Medulla oblongata (tissue), 1 donor: ENCODE results near the gene FARS2.

Experiments
- DNase-seq: peaks from one replicate; pipeline ENCODE4 v3.0.0-alpha.2; 2015; ENCODE audit errors: extremely low spot score

FARS2 gene

DNA sequence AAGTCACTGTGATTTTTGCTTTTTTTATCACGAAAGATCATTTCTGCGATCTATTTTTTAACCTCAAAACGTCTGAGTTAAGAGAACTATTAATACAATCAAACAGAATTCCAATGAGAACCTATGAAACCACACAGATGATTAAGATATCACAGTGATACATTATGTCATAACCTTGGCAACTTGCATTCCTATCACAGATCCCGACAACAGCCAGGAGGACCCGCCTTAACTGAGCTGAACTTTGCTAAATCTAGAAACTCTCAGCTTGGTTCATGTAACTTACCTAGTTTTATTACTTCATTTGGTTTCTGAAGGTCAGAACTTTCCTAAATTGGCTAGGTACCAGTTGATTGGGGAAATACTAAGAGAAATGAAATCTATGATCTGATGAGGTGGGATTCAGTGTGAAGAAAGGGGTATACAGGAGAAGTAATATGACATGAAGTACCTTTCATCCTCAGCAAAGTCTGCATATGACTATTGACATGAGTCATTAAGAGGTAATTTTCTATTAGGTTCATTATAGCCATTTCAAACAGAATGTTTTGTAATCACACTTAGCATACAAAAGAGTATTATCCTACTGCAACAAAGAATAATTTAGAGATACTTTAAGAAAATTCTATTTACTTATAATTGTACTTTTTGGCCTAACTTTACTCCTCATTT is 11.7 kb upstream of the FARS2 start:
- no peak for DNase-seq

DNA sequence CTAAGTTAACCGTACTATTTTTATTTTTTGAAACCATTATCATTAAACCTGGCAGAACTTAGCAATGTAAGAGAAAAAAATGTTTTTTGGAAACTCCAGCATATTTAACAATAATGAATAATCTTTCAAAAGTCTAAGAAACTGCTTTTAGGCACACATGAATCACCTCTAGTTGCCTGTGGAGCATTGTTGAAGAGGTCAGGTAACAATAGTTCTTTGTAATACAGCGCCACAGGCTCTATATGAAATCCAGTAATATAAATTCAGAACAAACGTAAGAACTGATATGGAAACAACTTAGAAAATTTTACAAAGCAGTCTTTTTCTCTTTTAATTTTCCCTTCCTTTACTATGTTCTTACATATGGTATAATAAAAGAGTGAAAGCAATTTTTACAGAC is 10.9 kb upstream of the FARS2 start:
- no peak for DNase-seq

DNA sequence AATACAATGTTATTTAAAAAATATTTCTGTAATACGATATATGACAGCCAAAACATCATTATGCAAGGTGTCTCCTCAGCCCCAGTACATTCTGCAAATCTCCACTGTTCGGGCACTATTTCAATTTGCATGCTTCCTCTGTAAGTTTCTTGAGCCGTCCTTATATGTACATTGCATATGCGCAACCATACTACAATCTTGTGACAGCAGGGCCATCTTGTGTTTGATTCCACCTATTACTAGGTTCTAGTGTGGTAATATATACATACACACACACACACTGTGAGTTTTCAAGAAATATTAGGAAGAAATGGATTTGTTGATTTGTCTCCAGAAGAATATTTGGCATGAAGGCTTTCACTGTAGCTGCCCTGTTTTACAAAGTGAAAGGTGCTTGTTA is 10.4 kb upstream of the FARS2 start:
- DNase-seq: no peak

DNA sequence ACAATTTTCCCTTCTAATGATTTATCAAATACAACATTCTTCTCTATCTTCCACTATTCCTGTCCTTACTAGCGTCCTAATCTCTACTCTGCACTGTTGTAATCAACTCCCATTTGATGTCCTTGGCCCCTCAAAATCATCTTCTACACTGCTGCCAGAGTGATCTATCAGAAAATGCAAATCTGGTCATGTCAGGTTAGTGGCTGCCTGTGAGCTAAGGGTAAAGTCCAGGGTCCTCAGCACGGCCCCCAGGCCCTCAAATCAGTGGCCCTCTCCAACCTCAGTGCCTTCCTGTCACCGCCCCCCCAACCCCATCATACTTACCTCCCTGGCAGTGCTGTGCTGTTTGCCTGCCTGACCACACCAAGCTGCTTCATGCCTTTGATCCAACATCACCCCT is 4.4 kb upstream of the FARS2 start:
- DNase-seq: no peak

DNA sequence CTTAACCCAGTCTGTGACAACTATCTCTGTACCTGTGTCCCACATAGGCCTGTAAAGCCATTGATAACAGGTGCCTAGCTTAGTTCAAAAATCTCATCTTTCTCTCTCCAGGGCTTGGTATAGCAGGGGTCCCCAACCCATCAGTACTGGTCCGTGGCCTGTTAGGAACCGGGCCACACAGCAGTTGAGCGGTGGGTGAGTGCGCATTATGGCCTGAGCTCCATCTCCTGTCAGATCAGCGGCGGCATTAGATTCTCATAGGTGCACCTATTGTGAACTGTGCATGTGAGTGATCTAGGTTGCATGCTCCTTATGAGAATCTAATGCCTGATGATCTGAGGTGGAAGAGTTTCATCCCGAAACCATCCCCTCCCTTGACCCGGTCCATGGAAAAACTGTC is 3.9 kb upstream of the FARS2 start:
- DNase-seq: no peak

DNA sequence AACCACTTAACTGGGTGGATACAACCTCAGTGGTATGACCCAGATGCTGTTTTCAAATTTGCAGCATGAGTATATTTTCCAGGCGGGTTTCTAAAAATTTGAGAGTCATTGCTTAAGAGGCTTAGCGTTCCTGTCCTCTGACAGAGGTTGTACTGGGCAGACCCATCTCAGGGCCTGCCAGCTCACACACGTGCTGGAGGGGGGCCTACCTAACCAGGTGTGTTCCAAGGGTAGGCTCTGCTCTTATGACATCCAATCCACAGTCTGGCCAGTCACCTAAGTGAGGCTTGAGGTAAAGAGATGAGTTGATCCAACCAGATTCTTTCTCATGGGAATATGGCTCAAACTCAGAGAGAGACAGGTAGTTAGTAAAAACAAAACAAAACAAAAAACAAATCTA is 1.9 kb upstream of the FARS2 start:
- no peak for DNase-seq

DNA sequence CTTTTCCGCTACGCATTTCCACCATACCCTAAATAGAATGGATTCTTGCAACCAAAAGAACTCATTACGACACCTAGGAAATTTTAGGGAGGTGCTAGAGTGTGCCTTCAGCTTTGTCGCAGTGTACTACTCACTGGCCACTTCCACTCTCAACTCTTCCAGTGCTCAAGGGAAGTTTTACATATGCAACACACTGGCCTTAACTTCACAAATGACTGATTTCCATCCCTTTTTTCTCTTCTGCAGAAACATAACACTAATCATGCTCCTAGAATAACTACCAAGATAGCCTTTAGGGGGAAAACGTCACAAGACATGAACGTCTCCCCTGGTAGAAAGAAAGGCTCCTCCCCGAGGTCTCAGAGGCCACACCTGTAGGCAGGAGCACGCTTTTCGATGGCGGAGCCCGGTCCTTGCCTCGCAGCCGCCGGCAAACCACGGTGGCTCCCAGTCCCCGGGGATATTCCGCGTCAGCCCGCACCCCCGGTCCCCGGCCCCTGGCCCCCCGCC is 1.1 kb upstream of the FARS2 start:
- peak; percentile 26 for DNase-seq

DNA sequence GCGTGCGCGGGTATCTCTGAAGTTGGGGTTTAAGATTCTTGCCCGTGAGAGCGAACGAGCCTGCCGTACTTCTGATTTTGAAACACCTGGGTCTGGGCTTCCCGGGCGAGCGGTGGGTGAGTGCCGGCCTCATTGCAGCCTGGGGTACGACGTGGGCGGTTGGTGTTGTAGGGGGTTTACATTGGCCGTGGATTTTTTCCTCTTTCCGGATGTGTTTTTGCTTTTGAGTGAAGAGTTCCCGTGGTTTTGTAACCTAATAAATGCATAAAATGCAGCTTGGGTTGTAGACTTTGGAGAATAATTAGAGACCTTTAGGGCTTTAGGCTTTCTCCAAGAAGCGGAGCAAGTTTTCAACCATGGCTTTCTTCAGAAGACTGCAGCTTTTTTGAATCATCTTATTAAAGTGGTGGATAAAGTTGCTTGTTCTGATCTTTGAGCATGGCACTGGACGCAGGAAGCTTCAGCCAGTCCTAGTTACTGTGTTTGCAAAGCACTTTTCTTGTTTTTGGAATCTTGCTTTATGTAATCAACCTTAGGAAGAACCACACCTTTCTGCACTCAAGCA is 314 bp downstream of the FARS2 start:
- peak; percentile 35 for DNase-seq

DNA sequence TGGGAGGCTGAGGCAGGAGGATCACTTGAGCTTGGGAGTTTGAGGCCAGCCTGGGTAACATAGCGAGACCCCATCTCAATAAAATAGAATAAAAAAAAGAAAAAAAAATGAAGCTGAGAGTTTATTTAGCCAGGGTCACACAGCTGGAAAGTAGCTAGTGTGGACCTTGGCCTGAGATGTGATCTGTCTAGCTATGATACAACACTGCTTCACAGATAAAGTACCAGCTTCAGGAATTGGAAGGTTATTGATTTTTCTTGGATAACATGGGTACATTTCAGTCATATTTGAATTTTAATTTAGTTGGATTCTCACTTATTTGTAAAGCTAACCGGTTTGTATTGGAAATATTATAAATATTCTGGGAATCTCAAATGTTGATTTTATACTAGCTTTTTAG is 5.1 kb downstream of the FARS2 start:
- no peak for DNase-seq

DNA sequence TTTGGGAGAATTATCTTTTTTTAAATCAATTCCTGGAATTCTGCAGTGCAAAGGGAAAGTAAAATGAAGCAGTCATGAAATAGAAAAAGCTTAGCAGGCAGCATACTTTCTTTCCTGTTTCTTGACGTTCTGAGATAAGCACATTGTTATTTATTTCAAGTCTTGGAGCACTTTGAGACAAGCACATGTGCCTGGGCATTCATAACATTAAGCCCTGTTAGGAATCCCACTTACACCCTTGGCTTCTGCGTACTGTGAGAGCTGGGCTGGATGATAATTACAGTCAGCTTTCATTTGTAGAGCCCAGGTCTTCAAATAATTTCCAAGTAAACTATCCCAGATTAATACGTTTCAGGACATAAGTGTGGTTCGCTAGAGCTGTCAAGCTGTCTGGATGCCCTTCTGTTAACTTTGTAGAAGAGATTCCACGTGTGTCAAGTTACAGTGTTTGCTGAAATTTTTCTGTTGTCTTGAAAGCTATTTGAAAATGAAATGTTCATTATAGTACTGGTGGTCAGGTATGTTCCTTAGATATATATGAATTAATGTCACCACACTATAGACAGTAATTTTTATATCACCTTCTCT is 8.9 kb downstream of the FARS2 start:
- DNase-seq: no peak

DNA sequence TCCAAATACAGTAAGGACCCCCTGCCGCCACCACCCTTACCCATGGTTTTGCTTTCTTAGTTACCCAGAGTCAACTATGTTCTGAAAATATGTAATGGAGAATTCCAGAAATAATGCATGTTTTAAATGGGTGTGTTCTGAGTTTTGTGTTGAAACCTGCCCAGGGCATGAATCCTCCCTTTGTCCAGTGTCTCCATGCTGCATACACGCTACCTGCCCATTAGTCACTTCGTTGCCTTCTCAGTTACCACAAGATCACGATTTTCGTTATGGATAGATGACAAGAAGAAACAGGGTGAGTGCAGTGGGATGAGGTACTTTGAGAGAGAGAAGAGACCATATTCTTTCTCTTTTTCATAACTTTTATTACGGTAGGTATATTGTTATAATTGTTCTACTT is 10.6 kb downstream of the FARS2 start:
- DNase-seq: no peak

DNA sequence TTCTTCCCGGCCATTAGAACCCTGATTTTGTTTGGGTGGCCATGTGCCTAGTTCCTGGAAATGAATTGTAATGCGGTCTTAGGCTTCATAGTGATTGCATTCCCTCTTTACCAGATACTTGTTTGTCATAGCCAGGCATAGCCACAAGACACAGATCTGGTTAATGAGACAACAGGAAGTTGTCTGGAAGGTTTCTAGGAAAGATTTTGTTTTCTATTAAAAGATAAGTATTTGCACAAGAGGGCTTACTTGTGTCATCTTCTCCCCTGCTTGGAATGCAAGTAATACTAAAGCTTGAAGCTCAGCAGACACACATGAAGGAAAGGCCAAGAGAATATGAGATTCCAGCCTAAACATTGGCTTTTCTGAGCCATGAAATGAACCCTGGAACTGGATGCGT is 12.9 kb downstream of the FARS2 start:
- DNase-seq: no peak

DNA sequence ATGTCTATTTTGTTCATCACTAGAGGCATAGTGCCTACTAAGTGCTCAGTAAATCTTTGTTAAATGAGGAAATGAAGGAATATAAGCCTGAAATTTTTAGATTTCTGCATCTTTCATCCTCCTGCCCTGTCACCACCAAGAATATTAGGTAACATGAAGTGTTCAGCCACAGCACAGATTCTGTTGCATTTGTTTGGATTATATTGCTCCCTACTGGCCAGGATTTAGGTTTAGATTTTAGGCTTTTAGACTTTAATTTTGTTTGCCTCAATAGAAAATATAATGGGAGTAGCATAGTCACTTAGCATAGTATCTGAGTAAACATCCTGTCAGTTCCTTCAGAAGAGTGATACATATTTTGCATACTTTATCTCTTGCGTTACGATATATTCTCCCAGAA is 14.2 kb downstream of the FARS2 start:
- DNase-seq: no peak

DNA sequence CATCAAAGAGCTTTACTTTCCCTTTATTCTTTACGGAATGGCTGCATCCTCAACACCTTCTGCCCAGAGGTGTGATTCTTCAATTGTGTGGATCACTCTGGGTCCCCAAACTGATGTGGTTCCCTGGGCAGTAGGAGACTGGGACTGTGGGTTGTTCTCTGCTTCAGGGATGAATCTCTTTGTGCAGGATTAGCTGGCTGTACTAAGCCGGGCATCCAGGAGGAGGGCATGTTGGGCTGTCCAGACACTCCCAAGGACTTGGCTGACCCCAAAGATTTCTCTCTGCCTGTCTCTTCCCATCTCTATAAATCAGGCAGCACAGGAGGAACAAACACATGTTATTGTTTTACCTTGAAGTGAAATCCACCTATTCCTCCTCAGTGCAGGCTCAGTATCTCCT is 15.3 kb downstream of the FARS2 start:
- DNase-seq: no peak

DNA sequence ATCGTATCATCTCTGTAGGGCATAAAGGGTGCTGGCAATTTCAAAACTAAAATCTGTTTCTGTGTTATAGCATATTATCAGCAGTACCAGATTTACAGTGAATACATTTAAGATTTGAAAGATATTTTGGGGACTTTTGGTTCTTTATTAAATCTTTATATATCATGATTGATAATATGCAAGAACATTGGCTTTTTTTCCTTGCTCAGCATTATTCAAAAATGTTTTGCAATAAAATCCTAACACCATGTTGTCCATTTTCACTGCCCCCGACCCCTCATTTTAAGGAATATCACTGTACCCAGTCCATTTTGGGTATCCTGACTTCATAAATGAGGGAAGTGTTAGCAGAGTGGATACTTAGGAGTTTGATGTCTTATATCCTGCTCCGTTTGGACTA is 16.3 kb downstream of the FARS2 start:
- no peak for DNase-seq

DNA sequence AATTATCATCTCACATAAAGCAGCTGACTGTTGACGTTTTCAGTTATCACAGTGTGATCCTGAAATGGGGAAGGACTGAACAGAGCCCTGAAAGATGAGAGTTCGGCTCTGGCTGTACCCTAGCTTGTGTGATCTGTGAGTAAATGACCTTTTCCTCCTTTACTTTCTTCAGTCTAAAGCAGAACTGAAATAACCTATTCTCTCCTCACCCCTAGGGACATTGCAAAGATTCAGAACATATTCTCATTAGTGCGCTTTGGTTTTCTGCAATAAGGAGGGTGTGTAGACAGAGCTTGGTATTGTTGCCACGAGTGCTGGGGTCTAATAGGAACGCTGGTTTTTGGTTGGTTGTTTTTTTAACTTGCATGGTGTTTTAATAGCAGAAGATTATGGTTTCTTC is 16.7 kb downstream of the FARS2 start:
- DNase-seq: no peak

DNA sequence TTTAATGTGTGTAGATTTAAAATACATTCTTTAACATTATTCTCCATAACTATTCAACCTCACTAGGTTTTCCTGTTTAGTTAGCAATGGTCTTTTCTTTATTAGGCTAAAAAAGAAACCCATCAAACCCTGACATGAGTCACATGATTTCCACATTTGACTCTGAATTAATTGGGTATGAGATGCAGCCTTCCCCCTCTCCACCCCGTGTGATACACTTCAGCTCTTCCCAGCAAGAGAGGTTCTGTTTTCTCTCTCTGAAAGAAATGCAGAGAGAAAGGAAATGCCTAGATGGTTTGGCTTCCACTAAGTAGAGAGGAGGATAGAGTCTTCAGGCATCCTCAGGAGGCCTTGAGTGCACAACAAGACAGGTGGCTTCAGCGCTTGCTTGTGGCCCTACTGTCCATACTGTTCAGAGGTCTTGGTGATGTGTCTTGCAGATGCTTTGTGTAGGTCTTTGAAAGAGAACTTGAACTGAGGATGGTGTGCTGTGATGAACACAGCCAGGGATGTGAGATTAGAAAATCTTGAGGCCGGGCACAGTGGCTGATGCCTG is 17.3 kb downstream of the FARS2 start:
- no peak for DNase-seq

DNA sequence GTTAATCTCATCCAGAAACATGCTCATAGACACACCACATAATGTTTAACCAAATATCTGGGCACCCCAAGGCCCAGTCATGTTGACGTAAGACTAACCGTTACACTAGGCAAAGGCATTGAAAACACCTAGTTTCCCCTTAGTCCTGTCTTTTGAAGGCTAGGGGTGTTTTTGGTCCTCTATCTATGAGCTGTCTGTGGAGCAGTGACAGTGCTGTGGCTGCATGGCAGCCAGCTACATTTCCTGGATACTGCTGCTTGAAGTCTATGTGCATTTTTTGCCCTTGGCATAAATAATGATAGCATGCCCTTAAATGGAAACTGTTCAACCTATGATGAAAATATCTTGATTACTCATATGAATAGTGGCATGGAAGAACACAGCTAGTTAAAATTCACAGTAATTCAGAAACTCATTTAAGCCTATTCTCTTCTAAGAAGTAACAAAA is 18.6 kb downstream of the FARS2 start:
- no peak for DNase-seq

DNA sequence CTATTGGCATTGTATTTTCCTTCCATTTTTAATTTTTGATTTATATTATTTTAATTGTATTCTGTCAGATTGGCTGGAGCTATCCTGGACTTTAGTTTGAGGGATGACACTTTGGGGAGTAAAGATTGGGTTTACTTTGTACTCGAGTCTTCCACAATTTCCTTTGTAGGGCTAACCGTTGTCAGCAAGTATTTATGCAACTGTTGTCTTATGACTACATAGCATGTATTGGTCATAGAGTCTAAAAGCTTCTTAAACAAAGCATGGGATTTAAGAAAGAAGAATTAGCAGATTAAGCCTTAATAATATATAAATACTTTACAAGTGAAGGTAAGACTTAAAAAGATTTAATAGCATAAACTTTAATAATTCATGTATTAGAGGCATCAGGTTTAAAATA is 19.6 kb downstream of the FARS2 start:
- no peak for DNase-seq

DNA sequence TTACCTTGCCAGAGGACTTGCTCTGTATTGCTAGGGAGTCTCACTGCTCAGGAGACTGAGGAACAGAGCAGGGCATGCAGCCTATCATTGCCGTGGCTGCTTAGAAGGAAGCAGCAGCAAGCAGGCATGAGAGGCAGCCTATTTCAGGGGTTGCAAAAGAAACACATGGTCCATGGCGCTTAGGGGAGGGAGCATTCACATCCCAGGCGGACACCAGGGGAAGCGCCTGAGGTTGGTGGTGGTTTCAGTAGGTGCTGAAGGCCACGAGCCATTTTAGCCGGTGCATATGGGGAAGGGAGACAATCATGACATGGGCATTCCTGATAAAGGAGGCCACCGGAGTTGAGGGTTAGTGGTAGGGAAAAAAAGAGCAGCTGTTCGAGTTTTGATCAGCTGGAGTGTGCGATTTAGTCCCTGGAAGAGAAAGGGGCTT is 20.9 kb downstream of the FARS2 start:
- DNase-seq: no peak

DNA sequence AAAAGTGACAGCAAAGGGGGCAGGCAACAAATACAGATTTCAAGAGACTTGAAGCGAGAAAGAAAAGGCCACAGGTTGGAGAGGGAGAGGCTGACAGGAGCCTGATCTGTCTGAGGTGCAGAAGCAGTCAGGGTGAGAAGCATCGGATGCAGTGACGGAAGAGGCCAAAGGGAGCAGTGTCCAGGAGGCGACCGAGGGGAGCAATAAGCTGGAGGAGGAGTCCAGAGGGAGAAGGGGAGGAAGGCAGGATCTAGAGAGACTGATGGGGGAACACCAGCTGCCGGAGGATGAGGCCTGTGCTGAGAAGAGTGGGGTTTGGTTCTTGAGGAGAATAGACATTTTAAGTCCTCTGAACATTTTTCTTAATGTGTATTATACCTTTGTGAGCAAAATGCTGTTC is 23.8 kb downstream of the FARS2 start:
- DNase-seq: no peak

DNA sequence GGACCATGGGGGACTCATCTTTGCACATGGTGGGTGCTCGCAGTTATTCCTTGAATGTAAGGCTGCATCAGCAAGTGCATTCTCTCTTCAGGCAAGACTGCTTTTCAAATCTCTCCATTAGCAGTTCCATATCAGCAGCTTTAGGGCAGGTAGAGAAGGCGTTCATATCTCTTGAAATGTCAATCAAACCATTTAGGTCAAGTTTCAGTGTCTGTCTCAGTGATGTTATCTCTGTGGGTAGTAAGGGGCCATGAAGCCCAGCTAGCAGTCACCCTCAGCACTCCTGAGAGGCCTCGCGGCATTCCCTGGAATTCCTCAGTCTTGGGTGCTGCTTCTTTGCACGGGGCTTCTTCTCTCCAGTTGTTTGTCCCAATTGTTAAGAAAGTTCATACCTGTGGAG is 24.2 kb downstream of the FARS2 start:
- no peak for DNase-seq

DNA sequence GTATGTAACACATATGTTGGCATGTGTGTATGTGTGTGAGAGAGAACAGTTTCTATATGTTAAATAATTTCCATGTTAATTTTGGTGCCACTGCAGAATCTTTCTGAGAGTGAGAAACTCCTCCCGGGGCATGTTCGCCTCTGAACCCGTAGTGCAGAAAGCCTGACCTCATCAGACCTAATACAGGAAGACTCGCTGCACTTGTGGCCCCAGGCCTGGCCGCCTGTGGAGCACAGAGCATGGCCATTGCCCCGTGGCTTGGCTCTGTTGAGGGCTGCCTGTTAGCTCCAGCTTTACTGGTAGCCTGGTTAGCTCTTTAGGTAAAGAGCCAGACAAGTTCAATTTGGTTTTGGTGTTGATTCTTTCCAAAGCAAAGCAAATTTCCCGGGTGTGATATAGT is 25.5 kb downstream of the FARS2 start:
- DNase-seq: no peak
